ENCODE data around the gene IL26.

- TF ChIP-seq MYC (IDR thresholded peaks at IDR 0.05; ENCODE audit: low read depth, low read length) = no peak
- TF ChIP-seq CTCF (IDR thresholded peaks at IDR 0.05; ENCODE audit: low read depth, low read length) = no peak
- no peak for TF ChIP-seq POLR2A (IDR thresholded peaks at IDR 0.05; ENCODE audit: extremely low read depth, insufficient read length)
These were observed 46.7 kb downstream of the IL26 start for GRCh38 chr12:68178774-68179439.
